ENCODE measurements around the gene GLB1L. TPM values are rescaled to one million over a fixed set of nuclear protein-coding genes. Genes with fewer than 3 reads are reported as not detected.
"Not testable (repeated sequence)": the region's sequence is repeated elsewhere in the genome, so short reads cannot be mapped to it uniquely, and the experiment has no call there.

The GLB1L gene
- total RNA-seq, 1 donor from 2014 or later, result 5.1 TPM

DNA sequence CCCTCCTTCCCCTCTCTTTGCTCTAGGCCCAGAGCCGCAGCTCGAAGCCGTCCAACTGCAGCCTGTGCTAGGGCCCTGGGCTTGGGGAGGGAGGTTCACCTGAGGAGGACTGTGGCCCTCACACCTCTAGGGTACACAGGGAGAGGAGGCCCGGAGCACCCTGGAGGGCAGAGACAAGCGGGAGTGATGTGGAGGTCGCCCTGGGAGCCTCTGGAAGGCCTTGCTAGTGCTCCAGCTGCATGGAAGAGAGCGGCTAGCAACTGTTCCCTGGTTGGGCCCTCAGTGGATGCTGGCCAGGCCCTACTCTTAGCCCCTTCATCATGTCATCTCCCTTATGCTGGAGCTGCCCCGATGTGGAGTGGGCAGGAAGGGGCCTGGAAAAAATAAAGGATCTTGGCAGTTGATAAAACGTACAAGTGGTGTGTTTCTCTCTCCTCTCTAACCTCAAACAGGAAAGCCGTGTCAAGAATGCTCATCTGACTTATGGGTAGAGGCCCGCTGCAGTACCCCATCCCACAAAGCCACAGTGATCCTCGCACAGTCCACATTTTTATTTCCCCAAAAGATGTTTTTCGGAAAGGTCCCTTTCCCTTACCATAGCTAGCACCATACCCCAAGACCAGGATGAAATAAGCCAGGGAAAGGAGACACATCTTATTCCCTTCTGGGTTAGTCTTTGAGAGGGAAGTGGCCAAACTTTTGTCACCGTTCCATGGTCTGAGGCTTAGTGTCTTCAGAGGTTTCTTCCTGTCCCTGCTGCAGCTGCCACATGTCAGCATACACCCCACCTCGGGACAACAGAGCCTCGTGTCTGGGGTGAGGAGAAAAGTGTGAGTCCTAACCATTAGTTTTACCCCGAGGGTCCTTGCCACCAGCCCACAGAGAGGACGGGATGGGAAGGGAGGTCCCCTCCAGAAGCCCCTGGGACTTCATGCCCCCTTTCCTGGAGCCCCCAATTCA lies 35.7 kb downstream of the GLB1L start:
- no peak for DNase-seq (ENCODE audit: extremely low read depth, low read depth, low spot score)

DNA sequence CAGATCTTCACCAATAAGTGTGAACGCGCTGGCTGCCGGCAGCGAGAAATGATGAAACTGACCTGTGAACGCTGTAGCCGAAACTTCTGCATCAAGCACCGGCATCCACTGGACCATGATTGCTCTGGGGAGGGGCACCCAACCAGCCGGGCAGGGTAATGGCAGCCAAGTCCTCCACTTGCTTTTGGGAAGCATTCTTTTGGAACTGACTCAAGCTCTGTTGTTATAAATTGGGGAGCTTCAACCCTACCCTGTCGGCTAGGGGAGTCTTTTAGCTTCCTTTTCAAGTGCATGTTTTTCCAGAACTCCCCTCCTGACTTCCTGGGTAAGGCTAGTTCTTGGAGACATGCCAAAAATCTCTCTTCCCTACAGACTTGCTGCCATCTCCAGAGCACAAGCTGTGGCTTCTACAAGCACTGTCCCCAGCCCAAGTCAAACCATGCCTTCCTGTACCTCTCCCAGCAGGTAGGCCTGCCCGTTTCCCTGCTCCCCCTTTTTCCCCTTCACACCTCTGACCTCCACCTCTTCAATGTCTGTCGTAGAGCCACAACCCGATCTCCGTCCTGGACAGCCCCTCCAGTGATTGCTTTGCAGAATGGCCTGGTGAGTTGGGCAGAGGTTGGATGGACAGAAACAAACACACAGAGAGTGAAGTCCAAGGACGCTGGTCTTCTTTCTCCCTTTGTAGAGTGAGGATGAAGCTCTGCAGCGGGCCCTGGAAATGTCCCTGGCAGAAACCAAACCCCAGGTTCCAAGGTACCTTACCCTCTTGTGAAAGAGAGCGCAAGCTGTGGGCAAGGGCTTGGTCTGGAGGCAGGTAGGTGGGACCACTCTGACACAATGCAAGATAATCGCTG lies 37.1 kb downstream of the GLB1L start:
- no peak for DNase-seq (ENCODE audit: extremely low read depth, low read depth, low spot score)

DNA sequence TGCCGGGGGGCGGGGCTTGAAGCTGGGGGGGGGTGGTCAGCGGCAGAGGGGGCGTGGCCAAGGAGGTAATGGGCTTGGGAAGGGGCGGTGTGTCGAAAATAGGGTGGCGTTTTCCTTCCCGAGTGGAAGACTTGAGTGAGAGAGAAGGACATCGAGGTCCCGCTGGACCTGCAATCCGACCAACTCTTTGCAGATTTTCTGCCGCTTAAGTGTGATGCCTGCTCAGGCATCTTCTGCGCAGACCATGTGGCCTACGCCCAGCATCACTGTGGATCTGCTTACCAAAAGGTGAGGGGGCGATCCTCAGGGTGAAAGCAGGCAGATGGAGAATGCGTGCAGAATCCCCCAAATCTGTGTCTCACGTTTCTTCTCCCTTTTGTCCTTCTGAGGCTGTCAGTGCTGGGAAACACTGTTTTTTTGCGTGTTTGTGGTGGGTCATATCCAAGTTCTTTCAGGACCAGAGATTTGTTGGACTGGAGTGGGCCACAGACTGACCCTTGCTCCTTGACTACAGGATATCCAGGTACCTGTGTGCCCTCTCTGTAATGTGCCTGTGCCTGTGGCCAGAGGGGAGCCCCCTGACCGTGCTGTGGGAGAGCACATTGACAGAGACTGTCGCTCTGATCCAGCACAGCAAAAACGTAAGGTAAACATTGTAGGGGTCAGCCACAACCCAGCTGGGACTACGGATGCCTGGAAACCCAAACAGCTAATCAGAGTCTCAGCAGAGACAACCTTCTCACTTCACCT lies 37.9 kb downstream of the GLB1L start:
- DNase-seq (ENCODE audit: extremely low read depth, low read depth, low spot score), result no peak

DNA sequence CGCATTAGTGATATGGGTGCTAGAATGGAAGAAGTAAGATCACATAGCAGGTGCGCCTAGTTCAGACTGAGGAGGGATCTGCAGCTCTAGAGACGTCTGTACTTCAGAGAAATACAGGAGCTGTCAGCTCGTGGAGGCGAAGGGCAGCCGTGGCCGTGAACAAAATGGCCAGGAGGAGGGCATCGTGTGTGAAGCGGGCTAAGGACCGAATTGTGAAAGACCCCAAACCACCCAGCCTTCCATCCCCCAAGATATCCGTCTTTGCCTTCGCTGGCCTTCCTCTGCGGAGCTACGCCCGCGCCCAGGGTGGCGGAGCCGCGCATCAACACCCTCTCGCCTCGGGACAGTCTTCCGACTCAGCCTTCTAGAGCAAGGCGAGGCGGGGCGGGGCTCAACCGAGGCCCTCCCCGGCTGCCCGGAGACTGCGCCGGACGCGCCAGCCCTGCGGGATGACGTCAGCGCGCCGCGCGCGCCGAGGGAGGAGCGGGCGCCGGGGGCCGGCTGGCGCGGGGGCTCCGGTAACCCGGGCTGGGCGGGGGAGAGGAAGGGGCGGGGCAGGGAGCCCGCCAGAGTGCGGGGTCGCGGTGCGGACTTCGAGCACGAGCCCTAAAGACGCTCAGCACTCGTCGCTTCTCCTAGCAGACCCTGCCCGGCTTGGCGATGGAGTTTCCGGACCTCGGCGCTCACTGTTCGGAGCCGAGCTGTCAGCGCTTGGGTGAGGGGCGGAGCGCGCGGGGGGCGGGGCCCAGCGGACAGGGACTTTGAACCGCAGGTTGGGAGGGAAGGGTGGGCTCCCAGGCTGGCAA lies 38.7 kb downstream of the GLB1L start, which contains the start of gene ZFAND2B:
Gene ZFAND2B (plus strand): TSS at position 455 of the 806 bp plus-strand sequence. CDS start 206 bp downstream, at position 661.
- no peak for DNase-seq (ENCODE audit: extremely low read depth, low read depth, low spot score)

DNA sequence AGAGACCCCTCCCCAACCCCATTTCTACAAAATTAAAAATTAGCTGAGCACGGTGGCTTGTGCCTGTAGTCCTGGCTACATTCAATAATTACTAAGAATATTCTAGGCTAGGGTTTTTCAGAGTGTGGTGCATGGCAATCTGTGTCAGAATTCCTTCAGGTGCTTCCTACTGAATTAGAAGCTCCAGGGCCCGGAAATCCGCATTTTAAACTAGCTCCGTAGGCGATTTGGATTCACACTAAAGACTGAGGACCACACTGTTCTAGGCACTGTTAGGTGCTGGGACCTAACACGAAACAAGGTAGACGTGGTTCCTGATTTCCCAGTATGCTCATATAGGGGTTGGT lies 39.3 kb downstream of the GLB1L start:
- no peak for DNase-seq (ENCODE audit: extremely low read depth, low read depth, low spot score)

DNA sequence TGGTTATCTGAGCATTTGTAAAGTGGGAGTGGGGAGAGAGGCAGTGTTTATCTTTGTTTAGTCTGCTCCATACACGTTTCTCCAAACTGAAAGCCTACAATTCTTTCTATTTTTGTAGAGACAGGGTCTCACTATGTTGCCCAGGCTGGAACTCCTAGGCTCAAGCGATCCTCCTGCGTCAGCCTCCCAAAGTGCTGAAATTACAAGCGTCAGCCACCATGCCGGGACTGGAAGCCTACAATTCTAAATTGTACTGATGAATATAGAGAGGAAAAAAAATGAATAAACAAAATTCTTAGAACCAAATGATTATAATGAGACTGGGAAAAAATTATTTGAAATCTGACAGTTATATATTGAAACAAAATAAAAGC lies 40.1 kb downstream of the GLB1L start:
- no peak for DNase-seq (ENCODE audit: extremely low read depth, low read depth, low spot score)

DNA sequence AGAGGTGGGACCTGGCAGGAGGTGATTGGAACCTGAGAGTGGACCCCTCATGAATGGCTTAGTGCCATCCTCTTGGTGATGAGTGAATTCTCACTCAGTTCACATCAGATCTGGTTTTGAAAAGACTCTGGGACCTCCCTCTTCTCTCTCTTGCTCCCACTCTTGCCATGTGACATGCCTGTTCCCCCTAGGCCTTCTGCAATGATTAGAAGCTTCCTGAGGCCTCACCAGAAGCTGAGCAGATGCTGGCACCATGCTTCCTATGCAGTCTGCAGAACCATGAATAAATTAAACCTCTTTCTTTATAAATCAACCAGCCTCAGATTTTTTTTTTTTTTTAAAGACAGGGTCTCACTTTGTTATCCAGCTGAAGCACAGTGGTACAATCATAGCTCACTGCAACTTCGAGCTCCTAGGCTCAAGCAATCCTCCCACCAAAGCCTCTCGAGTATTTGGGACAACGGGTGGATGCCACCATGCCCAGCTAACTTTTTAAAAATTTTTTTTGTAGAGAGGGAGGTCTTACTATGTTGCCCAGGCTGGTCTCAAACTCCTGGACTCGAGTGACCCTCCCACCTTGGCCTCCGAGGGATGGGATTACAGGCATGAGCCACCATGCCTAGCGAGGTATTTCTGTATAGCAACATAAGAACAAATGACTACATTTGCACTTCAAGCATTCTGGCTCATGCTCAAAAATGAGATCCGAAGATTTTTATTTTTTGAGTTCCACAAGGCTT lies 40.6 kb downstream of the GLB1L start:
- no peak for DNase-seq (ENCODE audit: extremely low read depth, low read depth, low spot score)

DNA sequence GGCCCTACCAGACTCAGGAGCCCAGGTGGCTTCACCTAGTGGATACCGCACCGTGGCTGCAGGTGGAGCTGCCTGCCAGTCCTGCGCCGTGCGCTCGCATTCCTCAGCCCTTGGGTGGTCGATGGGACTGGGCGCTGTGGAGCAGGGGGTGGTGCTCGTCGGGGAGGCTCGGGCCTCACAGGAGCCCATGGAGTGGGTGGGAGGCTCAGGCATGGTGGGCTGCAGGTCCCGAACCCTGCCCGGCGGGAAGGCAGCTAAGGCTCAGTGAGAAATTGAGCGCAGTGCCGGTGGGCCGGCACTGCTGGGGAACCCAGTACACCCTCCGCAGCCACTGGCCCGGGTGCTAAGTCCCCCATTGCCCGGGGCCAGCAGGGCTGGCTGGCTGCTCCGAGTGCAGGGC lies 43.9 kb downstream of the GLB1L start:
- DNase-seq (ENCODE audit: extremely low read depth, low read depth, low spot score), result not testable (repeated sequence)

DNA sequence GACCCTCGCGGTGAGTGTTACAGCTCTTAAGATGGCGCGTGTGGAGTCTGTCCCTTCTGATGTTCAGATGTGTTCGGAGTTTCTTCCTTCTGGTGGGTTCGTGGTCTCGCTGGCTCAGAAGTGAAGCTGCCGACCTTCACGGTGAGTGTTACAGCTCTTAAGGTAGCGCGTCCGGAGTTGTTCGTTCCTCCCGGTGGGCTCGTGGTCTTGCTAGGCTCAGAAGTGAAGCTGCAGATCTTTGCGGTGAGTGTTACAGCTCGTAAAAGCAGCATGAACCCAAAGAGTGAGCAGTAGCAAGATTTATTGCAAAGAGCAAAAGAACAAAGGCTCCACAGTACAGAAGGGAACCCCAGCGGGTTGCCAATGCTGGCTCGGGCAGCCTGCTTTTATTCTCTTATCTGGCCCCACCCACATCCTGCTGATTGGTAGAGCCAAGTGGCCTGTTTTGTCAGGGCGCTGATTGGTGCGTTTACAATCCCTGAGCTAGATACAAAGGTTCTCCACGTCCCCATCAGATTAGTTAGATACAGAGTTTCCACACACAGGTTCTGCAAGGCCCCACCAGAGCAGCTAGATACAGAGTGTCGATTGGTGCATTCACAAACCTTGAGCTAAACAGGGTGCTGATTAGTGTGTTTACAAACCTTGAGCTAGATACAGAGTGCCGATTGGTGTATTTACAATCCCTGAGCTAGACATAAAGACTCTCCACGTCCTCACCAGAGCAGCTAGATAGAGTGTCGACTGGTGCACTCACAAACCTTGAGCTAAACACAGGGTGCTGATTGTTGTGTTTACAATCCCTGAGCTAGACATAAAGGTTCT lies 44.5 kb downstream of the GLB1L start:
- DNase-seq (ENCODE audit: extremely low read depth, low read depth, low spot score), result not testable (repeated sequence)

DNA sequence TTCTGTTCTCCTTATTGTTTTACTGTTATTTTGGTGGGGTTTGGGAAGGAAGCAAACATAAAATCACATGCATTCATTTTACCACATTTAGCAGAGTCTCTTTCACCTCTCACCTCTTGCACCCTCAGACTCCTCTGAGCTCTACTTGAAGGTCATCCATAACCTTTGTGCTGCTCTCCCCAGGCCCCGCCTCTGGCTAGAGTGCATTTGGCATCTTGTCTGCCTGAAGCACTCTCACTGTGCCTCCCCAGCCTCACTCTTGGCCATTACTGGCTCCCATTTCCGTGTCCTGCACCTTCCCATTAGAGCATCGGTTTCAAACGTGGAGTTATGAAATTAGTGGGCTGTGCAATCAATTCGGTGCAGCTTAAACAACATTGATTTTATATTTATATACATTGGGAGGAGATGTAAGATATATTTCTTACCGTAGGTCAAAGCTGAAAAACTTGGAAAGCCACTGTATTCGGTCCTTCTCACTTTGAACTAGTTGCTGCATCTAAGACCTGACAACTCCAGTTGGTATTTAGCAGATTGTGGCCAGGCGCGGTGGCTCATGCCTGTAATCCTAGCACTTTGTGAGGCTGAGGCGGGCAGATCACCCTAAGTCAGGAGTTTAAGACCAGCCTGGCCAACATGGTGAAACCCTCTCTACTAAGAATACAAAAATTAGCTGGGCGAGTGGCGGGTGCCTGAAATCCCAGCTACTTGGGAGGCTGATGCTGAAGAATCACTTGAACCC lies 45.6 kb downstream of the GLB1L start:
- DNase-seq (ENCODE audit: extremely low read depth, low read depth, low spot score), result no peak

DNA sequence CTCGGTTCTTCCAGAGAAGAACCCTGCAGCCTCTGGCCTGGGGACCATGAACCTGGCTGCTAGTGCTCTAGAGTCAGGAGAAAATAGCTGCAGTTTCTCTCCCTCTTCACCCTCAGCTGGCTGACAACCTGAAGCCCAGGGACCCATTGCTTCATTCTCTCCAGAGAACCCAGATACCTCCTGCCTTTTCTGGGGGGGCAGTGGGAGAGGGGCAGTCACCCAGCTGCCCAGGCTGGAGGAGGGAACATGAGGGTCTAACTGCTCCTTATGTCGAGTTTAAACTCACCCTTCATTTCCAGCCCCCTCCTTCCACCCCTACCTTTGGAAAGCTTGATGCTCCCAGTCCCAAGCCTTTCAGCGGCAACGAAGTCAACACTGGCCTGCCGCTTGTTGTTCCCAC lies 46.3 kb downstream of the GLB1L start:
- no peak for DNase-seq (ENCODE audit: extremely low read depth, low read depth, low spot score)

DNA sequence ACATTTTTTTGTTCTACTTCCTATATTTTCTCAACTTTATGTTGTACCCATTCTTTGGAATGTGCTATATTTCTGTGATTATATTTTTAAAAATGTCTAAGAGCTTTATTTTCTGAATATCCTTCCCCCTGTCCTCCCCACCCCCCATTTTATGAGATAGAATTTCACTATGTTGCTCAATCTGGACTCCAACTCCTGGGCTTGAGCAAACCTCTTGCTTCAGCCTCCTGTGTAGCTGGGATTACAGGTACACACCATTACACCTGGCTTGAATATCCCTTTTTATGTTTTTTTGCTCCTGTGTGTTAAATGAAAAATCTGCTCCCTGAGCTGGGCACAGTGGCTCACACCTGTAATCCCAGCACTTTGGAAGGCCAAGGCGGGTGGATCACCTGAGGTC lies 47.9 kb downstream of the GLB1L start:
- no peak for DNase-seq (ENCODE audit: extremely low read depth, low read depth, low spot score)

DNA sequence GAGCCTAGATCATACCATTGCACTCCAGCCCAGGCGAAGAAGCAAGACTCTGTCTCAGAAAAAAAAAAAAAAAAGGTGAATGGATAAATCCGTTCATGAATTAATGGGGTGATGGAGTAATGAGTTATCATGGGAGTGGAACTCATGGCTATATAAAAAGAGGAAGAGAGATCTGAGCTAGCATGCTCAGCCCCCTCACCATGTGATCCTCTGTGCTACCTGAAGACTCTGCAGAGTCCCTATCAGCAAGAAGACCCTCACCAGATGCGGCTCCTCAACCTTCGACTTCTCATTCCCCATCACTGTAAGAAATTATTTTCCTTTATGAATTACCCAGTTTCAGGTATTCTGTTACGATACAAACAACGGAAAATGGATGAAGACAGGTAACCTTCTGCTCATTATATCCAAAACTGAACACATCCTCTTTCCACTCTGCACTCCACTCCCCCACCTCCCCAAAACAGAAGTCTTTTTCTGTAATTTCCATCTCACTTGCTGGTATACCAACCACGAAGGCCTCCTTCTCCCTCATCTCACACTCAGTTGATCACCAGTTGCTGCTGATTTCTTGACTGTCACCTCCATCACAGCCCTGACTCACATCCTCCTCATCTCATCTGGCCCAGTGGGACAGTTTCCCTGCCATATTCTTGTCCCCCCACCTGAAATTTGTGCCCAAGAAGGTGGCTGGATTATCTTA lies 58.3 kb downstream of the GLB1L start:
- no peak for DNase-seq (ENCODE audit: extremely low read depth, low read depth, low spot score)
